HG02970 (cell line): ENCODE results near the gene RANGRF.

Experiments used
- ATAC-seq: cut with Tn5 transposase; IDR thresholded peaks from one replicate; pipeline ENCODE4 v1.9.1; 2021; ENCODE audit warnings: mild to moderate bottlenecking, moderate library complexity, moderate number of reproducible peaks; ENCODE audit not compliant: unreplicated experiment, low FRiP score

RANGRF gene

DNA sequence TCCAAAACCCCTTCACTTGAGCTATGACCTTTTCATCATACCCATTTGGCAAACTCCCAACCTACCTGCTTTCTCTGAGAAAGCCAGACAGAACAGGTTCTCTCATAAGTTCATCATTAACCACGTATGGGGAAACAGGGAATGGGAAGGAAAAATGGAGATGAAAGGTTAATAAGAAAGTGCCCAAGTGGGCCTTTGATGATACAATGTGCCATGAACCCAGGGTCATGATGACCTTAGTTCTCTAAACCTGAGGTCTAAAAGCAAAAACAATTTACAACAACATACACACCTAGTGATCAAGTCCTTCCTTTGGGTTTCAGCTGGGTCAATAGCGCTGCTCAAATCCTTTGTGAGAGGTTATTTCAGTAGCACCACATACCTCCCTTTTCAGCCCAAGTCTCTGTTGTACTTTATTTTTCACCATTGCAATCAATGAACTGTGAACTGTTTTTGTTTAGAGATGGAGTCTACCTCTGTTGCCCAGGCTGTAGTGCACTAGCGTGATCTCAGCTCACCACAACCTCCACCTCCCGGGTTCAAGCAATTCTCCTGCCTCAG is 14.5 kb upstream of the RANGRF start:
- ATAC-seq: no peak

DNA sequence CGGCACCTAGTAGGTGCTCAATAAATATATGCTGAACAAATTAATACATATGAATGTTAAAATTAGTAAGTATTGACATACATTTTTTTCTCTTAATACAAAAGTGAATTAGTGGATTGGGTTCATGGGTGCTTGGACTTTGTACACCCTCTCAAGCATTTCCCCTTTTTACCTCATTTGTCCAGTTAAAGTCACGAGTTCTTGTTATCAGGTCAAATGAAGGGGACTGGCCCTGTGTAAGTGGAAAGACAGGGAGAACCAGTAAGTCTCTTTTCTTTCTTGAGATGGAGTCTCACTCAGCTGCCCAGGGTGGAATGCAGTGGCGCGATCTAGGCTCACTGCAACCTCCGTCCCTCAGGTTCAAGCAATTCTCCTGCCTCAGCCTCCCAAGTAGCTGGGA is 13.7 kb upstream of the RANGRF start:
- ATAC-seq: no peak

- ATAC-seq: no peak
Observed at GRCh38 chr17:8275421-8276290, 12.8 kb upstream of the RANGRF start.

- no peak for ATAC-seq
Observed at GRCh38 chr17:8277317-8277716, 11.2 kb upstream of the RANGRF start.

DNA sequence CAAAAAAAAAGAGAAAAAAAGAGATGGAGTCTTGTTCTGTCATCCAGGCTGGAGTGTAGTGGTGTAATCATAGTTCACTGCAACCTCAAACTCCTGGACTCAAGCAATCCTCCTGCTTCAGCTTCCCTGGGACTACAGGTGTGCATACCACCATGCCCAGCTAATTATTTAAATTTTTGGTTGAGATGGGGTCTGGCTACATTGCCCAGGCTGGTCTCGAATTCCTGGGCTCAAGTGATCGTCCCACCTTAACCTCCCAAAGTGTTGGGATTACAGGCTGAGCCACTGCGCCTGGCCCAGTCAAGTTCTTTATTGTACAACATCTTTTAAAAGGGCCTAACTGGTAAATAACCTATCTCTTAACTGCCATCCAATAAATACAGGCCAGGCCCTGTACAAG is 6.1 kb upstream of the RANGRF start:
- no peak for ATAC-seq

GRCh38 chr17:8283356-8283755 is 5.1 kb upstream of the RANGRF start:
- ATAC-seq: no peak

DNA sequence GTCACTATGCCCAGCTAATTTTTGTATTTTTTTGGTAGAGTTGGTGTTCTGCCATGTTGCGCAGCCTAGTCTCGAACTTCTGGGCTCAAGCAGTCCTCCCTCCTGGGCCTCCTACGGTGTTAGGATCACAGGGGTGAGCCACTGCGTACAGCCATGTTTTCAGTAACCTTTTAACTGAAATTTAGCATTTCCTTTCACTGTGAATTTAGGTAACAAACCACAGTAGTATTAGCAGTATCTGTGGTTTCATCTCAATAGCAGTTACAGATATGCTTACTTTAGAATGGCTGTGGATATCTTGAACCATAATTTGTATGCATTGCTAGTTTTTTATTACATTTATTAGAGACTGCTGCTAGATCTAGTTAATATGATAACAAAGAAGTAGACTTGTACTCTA is 4.3 kb upstream of the RANGRF start:
- no peak for ATAC-seq

GRCh38 chr17:8285270-8286181 is 2.9 kb upstream of the RANGRF start:
- no peak for ATAC-seq

- ATAC-seq: no peak
Observed at GRCh38 chr17:8287651-8288335, 677 bp upstream of the RANGRF start.

GRCh38 chr17:8289103-8289397 is 580 bp downstream of the RANGRF start:
- ATAC-seq: peak; percentile 56

GRCh38 chr17:8290043-8290442 is 1.6 kb downstream of the RANGRF start:
- no peak for ATAC-seq

GRCh38 chr17:8292639-8293395 is 4.3 kb downstream of the RANGRF start:
- no peak for ATAC-seq

DNA sequence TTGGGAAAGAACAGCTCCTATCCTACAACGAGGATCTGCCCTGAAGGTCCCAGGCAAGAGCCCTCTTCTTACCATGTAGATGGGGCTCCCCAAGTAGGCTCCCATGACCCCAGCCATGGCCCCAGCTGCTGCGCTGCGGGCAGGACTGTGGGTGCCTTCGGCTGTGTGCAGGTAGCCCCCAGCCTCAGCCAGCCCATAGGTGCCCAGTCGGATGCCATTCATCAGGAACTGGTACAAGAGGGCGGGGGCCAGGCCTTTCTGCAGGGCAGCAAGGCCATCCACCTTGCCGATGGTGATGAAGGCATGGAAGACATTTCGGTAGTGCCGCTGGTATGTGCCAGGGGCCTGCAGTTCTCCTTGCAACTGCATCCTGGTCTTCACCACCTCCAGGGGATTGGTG is 5.9 kb downstream of the RANGRF start:
- ATAC-seq: no peak

GRCh38 chr17:8294814-8295316 is 6.4 kb downstream of the RANGRF start:
- no peak for ATAC-seq

DNA sequence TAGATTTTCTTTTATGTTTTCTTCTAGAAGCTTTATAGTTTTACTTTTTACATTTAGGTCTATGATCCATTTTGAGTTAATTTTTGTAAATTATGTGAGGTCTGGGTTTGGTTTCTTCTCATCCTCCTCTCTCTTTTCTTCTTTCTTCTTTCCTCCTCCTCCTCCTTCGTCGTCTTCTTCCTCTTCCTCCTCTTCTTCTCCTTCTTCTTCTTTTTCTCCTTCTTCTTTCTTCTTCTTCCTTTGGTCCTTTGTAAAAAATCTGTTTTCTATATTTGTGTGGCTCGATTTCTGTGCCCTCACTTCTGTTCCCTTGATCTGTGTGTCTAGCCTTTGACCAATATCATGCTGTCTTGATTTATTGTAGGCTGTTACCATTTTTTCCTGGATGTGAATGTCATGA is 11.8 kb downstream of the RANGRF start:
- no peak for ATAC-seq

DNA sequence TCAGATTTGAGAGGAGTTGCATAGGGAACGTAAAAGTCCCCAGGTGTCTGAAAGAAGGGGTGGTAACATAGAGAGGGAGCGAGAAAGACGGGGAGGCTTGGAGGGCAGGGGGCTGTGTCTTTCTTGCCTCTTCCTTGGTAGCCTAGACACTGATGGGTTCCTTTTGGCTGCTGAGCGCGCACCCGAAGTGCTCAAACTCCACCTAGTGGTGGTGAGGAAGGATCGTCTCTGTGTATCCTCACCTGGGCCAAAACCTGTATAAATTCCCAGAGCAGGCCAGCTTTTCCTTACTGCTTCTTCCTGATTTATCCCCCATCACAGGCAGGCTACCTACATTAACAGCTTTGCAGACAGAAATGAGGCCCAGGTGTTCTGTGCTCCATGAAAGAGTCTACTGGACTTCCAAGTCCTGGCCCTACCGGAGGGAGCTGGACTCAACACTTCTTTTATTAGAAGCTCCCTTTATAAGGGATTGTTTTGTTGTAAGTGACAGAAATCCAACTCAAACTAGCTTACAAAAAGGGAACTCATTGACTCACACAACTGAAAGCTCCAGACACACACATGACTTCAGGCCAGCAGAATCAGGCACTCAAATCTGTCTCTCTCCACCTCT is 12.3 kb downstream of the RANGRF start:
- no peak for ATAC-seq

DNA sequence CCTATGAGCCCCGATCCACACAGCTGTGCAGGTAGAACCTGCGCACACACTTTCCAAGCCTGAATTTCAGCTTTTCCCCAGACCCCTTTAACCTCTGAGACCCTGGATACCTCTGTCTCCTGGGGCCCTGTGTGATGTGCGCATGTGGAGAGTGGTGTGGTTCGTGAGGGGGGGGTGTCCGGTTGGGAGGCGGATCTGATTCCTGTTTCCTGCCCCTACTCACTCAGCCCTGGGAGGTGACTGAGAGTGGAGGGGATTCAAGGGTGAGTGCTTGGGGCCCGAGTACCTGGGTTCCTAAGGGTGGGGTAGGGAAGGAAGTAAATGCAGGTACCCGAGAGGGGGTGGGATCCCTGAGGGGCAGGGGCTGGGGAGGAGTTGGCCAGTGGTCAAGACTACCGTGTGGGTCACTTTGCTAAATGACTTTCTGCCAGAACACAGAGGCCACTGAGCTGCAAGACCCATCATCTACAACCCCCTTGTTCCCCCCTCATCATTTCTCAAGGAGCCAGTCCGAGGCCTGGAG is 22.2 kb downstream of the RANGRF start:
- ATAC-seq: no peak

DNA sequence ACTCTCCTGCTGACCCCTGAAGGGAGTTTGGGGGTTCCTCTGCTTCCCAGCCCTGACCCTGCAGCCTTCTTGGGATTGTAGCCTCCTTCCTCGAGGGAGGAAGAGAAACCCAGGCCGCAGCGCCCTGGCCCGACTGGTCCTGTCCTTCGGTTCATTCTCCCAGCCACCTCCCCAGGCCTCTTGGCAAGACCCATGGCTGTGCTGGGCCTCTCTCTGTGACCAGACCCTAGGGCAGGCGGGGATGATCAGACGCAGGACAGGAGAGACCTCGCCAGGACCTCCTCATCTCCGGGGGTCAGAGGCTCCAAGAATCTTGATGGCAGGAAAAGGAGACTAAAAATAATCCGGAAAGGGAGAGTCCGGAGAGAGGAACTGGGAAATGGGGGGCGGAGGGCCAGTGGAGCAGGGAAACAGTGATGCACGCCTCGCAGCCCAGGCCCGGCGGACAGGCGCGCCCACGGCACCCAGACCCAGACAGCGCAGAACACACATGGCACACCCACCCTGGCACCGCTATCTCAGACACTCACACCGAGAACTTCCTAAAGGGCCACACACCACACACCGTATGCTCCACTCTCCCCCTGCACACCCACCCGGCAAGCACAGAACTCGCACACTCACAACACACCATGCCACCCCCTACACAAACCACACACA is 22.8 kb downstream of the RANGRF start:
- ATAC-seq: no peak

DNA sequence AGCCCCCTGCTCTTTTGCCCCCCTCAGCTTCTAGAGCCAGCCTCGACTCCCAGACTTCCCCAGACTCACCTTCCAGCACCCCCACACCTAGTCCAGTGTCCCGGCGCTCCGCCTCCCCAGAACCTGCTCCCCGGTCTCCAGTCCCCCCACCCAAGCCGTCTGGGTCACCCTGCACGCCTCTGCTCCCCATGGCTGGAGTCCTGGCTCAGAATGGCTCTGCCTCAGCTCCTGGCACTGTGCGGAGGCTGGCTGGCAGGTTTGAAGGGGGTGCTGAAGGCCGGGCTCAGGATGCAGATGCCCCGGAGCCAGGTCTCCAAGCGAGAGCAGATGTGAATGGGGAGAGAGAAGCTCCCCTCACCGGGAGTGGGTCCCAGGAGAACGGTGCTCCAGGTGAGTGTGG is 23.8 kb downstream of the RANGRF start:
- ATAC-seq: no peak
